HG03342 (cell line): ENCODE measurements around the gene DMRT3.

Experiments
- ATAC-seq: cut with Tn5 transposase; IDR thresholded peaks from one replicate; pipeline ENCODE4 v1.9.1; 2021; ENCODE audit warnings: mild to moderate bottlenecking, moderate library complexity; ENCODE audit not compliant: unreplicated experiment

Gene DMRT3, protein sequence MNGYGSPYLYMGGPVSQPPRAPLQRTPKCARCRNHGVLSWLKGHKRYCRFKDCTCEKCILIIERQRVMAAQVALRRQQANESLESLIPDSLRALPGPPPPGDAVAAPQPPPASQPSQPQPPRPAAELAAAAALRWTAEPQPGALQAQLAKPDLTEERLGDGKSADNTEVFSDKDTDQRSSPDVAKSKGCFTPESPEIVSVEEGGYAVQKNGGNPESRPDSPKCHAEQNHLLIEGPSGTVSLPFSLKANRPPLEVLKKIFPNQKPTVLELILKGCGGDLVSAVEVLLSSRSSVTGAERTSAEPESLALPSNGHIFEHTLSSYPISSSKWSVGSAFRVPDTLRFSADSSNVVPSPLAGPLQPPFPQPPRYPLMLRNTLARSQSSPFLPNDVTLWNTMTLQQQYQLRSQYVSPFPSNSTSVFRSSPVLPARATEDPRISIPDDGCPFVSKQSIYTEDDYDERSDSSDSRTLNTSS

DNA sequence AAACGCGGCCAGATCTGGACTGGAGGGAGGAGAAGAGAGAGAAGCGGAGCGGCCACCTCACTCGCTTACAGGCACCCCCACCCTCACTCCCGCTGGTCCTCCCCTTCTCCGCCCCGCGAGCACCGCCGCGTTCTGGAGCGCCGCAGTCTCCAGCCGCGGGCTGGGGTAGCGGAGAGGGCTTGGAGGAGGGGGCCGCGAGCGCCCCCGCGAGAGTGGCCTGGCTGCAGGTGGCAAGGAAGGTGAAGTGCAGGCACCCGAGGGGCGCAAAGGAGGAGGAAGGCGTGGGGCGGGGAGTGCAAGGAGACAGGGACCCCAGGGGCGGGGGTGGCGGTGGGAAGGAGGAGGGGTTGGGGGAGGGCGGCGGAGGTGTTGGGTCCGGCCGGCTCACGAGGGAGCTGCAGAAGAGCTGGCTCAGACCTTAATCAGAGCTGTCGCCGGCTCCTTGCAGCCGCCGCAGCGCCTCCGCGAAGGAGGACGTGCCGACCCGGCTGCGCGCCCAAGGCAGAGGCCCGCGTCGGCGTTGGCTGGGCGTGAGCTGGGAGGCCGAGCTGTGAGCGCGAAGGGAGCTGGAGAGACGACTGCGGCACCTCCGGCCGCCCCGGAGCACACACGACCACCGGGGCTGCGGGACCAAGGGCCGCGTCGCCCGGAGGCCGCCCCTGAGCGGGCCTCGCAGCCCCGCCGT is at the start of gene DMRT3:
Gene DMRT3 (plus strand): TSS at position 398 of the 685 bp plus-strand sequence. CDS start 347 bp downstream, outside the sequence.
- ATAC-seq = no peak

DNA sequence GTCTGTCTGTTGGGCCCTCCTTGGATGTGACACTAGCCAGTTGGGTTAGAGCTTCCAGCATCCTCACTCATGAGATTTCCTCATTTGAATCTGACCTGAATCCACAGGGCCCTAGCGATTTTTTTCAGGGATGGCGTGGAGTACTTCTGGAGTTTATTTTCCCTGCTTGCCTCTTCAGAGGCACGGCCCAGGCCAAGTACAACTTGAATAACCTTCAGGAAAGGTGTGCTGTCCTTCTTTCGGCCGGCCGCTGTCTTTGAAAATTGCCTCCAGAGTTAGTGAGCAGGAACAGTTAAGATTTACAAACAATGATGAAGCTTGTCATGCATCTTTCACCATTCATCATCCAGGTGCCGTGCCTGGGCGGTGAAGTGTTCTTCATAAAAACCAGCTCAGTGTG is 49.5 kb upstream of the DMRT3 start:
- ATAC-seq = no peak

DNA sequence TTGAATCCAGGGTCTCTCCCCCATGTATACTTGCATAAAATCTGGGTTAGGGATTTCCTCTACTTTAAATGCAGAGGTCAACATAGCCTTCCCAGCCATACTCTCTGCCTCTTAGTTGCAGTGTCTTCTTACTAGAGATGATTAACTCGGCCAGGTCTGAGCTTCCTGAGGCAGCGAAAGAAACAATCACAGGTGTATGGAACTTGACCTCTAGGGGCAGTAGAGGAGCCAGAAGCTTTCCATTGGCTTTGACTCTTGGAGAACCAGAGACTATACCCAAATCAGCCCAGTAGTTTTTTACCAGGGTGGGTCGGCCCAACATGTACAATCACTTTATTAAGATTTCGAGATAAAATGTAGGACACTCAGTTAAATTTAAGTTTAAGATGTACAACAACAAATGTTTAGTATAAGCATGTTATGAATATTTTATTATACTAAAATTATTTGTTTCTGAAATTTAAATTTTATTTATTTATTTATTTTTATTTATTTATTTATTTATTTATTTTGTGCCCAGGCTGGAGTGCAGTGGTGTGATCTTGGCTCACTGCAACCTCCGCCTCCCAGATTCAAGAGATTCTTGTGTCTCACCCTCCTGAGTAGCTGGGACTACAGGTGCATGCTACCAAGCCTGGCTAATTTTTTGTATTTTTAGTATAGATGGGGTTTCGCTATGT is 48.0 kb upstream of the DMRT3 start:
- peak; percentile 92 for ATAC-seq

DNA sequence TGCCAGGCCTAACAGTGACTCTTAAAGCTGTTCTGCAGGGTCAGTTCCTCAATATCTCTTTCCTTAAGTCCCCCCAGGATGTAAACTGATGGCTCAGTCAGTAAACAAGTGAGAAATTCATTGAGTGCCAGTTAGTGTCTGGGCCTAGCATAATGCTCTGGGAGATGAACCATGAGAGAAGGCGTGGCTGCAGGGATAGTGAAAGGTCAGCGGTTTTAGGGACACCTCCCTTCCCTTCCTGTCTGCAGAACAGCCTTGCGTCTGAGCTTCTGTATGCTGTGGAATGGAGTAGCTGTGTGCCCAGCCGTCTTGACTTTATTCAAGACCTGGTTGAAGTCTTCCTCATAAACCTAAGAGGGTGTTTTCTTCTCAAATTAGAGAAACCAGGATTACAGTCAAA is 46.7 kb upstream of the DMRT3 start:
- no peak for ATAC-seq

DNA sequence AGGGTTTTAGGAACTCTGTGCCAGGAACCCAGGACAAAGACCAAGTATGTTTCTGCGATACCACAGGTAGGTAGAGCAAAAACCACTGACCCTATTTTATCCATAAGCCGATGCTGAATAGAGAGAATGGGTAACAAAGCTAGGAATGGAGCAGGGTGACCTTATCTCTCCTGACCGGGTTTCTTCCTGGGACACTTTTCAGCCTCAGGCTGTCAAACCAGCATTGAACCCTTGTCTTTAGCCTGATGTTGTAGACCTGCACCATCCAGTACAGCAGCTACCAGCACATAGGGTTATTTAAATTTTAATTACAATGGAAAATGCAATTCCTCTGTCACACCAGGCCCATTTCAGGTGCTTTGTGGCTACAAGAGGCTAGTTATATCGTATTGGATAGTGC is 43.1 kb upstream of the DMRT3 start:
- ATAC-seq = no peak

DNA sequence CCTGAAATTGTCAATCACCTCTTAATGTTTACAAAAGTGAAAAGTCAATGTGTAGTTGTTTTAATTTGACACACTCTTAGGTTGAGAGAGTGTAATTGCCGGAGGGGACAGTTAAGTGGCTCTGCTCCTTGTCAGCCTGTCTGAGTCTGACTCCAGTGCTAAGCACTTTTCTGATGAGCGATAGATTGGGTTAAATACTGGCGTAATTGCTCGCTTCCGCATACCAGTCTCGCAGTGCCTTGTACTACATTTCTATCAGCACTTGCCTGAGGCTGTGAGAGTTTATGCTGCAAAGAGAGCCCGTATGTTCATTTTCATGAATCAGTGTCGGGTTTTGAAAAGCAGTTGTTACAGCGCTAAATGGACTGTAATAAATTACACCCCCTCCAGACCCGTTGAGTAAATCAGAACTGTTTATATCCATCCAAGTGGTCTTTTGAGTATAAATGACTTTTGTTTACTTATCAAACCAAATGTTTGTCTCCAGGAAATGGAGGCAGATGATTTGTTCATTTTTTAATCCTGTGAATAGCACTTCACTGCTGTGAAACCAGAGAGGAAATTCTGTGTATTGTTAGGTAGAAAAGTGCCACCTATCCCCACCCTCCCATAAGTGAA is 41.0 kb upstream of the DMRT3 start:
- no peak for ATAC-seq

DNA sequence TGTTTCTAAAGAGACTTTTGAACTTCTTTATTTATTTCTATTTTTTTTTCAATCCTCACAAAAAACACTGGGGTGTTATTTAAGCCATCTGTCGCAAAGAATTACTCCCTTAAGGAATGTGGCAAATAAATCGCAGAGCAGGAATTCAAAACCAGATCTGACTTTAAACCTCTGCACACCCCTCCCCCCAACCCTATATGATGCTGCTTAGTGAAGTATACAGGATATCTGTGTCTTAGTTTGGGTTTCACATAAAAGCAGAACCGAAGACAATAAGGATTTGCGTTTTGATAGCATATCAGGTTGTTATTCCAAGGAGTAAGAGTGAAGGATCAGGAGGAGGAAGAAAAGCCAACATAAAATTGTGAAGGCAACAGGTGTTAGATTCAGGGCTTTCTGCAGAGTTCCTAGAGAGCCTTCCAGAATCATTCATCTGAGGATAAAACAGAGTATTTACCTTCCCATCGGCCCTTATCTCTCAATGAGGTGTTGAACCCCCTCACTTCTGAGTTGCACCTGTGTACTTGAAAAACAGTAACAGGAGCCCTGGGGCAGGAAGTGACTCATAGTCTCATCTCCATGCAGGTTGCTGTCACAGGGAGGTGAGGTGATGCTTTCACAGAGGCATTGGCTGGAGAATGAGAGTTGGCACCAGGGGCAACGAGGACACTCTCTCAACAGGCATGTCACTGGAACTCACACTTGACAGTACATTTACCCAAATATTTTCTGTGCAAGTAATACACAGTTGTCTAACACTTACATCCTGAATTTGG is 33.5 kb upstream of the DMRT3 start:
- ATAC-seq = no peak

DNA sequence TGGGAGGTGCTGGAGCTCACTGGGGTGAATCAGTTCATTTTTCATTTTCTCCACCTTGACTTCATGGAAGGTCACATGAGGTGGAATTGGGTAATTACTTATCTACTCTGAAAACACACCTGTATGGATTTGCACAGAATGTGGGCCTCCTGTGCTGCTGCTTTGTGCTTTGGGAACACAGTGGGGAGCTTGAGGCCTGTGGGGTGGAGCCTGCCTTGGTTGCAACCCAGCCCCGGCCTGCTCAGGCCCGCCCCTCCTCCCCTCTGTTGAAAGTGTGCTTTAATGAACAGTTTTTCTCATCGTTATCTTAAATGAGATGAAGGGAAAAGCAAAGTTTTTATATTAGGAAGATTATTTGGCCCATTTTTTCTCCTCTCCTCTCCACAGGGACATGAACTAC is 28.5 kb upstream of the DMRT3 start:
- ATAC-seq = no peak

DNA sequence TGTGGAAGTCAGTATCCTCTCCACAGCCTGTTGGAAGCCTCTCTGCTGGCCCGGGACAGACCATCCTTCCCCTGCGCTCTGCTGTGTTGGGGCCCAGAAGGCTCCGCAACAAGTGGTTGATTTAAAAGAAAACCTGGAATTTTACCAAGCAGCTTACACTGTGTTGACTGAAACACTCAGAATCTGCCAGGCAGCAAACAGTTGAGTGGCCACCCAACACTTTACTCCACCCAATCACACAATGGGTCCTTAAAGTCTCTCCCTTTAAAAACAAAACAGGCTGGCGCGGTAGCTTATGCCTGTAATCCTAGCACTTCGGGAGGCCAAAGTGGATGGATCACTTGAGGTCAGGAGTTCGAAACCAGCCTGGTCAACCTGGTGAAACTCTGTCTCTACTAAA is 28.0 kb upstream of the DMRT3 start:
- ATAC-seq = no peak

DNA sequence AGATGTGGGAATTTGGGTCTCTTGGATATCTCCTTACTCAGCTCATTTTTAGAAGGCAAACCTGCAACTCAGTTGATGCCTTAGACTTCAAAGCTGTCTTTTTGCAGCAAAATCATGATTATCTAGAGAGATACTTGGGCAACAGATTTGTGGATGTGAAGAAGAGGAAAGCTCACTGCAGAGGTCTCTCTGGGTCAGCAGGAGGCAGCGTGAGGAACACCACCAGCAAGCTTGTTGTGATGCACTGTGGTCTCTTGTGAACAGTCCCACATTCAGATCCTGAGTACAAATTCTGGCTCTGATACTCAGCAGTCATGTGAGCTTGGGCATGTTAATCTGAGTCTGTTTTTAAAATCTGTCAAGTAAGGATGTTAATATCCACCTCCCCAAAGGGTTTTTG is 26.3 kb upstream of the DMRT3 start:
- ATAC-seq = no peak

DNA sequence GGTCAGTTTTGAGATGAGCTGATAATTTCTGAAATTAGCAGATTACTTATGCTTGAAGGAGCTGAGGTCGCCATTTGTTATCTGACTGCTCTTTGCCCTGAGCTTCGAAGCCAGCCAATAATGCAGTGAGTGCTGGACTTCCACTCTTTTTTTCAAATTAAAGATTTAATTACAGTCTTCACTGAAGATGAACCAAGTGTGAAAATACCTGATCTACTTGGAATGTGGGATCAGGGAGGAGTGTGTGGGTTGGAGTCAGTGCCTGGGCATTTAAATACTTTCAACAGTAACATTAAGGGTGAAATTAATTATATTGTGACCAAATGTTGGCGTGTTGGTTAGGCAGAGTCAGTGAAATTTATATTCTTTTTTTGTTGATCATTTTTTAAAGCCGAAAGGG is 23.9 kb upstream of the DMRT3 start:
- no peak for ATAC-seq

DNA sequence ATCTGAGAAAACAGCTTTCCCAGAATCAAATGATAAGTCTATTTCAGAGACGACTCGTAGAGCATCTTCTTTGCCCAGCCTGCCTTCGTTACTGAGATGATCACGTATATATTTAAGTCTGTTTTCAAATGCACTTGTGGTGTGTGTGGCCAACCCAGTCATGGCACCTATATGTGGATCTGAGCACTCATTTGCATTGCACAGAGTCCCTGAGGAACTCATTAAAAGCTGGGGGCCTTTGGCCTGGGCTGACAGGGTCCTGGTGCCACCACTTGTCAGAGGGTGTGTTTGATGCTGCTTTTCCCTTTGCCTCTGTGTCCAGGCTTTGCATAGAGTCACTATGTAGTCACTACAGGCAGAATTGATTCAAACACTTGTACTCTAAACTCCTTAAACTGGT is 17.4 kb upstream of the DMRT3 start:
- no peak for ATAC-seq

DNA sequence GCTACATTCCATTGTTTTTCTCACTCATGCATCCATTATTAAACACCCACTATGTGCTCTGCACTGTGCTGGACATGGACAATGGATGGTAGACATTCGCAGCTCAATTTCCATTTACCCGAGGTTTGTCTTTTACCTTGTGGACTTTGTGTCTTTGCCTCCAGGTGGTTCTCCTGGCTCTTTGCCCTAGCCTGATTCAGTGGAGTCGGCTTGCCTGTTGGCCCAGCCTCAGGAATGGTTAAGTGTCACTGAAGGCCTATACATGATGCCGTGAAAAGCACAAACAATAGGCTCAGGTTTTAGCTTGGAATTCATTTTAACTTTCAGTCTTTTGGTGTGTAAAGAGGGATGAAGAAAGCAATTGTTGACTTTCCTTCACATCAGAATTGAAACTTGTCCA is 16.5 kb upstream of the DMRT3 start:
- no peak for ATAC-seq

DNA sequence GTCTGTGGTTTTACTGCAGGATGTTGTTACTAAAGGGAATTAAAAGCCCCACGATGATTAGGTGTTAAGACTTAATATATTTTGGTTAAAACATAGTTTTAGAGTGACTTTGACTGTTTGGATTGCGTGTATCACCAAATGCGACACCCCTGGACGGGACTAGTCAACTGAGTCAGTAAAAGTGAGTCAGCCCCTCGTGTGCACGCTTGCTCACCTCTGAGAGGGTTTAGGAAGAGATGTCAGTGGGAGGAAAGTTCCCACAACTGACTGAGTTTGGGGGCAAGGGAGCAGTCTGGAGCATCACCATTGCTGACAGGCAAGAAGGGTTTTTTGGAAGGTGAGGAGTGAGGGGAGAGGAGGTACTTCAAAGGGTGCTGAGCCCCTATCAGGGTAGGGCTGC is 14.4 kb upstream of the DMRT3 start:
- no peak for ATAC-seq

DNA sequence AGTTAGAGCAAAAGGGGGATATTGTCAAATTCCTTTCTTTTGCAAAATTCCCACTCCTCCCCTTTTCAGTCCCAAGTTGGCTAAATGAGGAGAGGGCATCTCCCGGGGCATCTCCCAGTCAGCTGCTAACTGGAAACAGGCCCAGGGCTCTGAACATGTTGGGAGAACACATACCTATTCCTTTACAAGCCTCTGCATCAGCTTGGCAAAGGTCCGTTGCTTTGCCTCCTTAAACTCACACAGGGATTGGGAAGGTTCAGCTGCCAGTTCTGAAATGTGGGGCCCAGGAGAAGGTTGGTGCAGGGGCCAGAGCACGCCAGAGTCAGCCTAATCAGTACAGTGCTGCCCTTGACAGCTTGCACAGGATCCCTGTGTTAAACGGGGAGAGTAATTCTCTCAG is 11.0 kb upstream of the DMRT3 start:
- ATAC-seq = no peak

DNA sequence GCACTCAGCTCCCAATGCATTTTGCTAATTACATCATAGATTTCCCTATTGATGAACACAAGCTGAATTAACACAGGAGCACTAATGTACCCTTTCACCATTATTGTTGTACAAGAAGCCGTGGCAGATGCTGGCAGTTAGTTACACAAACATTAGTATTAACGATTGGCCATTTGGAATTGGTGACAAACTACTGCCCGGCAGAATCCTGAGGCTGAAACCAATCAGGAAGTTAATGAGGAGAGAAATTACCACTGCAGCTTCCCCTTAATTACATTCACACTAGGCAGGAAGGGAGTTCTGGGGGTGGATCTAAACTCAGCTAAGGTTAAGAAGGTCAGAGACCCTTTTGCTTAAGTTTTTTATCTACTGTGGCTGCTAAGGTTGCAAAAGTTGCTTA is 9.6 kb upstream of the DMRT3 start:
- no peak for ATAC-seq

DNA sequence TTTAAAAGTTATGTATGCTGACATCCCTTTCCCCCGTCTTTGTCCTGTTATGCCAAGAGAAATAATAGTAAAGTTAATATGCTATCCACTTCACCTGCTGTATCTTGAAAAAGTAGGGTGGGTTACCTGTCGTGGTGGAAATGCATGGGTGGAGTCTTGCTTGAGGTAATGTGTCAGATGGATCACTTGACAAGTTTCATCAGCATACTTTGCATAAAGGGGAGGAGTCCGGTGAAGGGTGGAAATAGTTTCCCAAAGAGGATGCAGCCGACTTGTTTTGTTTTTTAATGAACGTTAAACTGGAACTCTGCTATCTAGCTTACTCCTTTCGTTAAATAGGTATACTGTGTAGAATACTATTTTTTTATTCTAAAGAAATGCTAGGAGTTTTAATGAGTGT is 9.0 kb upstream of the DMRT3 start:
- no peak for ATAC-seq

DNA sequence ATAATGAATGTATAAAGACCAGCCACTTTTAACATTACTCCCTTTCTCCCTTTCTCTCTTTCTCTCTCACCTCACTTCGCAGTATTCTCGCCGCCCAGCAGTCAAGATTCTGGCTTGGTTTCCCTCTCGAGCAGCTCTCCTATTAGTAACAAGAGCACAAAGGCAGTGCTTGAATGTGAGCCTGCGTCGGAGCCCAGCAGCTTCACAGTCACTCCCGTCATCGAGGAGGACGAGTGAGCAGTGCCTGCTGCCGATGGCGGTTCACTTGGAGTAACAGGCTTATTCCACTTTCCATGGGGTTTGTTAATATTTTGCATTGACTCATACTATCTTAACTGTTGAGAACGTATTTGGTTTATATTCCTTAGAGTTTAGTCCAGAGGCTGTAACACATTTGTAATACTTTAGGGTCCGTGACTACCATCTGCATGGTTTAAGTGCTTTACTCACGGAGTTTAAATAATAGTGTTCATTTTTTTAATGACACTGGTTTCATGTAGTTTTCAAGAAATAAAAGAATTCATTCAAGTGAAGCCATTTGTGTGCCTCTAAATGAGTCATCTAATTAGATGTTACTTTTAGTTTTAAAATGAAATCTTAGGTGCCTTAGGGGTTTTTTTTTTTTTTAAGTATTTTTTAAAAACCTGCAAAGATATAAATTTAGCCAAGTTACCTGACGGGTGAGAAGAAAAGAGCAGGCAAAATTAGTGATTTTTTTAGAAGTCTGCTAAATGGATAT is 8.4 kb upstream of the DMRT3 start:
- no peak for ATAC-seq

DNA sequence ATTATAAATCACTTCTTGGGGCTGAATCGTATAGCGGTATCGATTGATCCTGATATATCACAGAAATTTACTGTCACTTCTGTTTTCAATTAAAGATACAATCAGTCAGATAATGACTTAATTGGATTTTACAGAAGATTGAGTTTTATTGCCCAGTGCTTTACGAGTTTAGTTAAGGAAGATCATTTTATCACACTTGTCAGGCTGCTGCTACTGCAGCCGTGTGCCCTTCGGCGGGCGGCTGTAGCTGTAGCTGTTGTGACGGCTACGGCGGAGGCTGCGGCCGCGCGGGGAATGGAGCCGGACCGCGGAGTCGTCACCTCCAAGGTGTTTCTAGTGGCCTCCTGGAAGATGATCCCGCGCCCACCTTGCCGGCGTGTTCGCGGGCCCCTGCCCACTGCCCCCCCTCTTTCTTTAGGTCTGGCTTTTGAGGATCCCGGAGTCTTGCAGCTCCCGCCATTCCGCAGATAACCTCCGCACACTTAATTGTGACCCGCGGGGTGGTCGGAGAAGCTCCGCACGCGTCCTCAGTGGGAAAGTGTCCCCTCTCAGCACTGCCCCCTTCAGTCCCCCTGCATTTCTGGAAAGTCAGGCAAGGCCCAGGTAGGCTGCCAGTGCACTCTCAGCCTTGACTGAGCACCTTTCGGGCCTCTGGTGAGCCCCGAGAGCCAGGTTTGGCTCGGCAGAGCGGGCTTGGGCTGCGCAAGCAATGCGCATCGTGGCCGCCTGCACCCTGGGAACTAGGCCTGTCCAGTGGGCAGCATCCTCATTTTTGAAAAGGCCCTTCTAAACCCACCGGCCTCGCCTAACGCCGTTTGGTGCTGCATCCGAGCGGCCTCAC is 6.9 kb upstream of the DMRT3 start:
- ATAC-seq = no peak
